MCF 10A (cell line): Measurements from ENCODE around the gene THAP3. TPM values are rescaled to one million over a fixed set of nuclear protein-coding genes. Genes with fewer than 3 reads are reported as not detected.

ENCODE experiments used
- BruUV-seq: library from RNA; stranded (reverse); fragments of 400-500 nt; replicated peaks from 2 replicates; lab custom pipeline; 2021; lab: Mats Ljungman, UMichigan
- CTCF ChIA-PET: fragments of 300-600 bp; sonication (Branson Sonifier 250); formaldehyde crosslinking; extraction: SDS; loops from one replicate; lab custom pipeline; 2021; ENCODE audit warnings: antibody characterized with exemption, inconsistent platforms; lab: Yijun Ruan, JAX
- POLR2A ChIA-PET: fragments of 300-600, 350-650 bp; sonication (Branson Sonifier 250); formaldehyde crosslinking; extraction: SDS; loops from one replicate; lab custom pipeline; 2020; ENCODE audit warnings: antibody characterized with exemption, inconsistent platforms; lab: Yijun Ruan, JAX
- DNase-seq: peaks from one replicate; pipeline ENCODE4 v3.0.0-alpha.2; 2018; ENCODE audit not compliant: unreplicated experiment
- H3K27ac Mint-ChIP-seq: one replicate; pipeline ENCODE4 v1.8.0; 2022; ENCODE audit warnings: mild to moderate bottlenecking, low read depth, mixed read lengths; ENCODE audit not compliant: unreplicated experiment
- H3K27me3 Mint-ChIP-seq: one replicate; pipeline ENCODE4 v1.8.0; 2022; ENCODE audit warnings: mixed read lengths; ENCODE audit not compliant: insufficient read depth, unreplicated experiment
- H3K36me3 Mint-ChIP-seq: one replicate; pipeline ENCODE4 v1.8.0; 2022; ENCODE audit warnings: mild to moderate bottlenecking, moderate library complexity, mixed read lengths; ENCODE audit not compliant: insufficient read depth, unreplicated experiment
- H3K4me1 Mint-ChIP-seq: one replicate; pipeline ENCODE4 v1.8.0; 2022; ENCODE audit warnings: mixed read lengths; ENCODE audit not compliant: insufficient read depth, unreplicated experiment
- H3K4me3 Mint-ChIP-seq: one replicate; pipeline ENCODE4 v1.8.0; 2022; ENCODE audit warnings: mild to moderate bottlenecking, moderate library complexity, mixed read lengths; ENCODE audit not compliant: unreplicated experiment
- H3K9me3 Mint-ChIP-seq: one replicate; pipeline ENCODE4 v1.8.0; 2022; ENCODE audit warnings: mixed read lengths; ENCODE audit not compliant: unreplicated experiment
- CTCF ChIP-seq: fragments of 200-600 bp; IDR thresholded peaks from one replicate; pipeline ENCODE4 v1.8.0; 2022; ENCODE audit warnings: antibody characterized with exemption, mild to moderate bottlenecking; ENCODE audit not compliant: unreplicated experiment
- intact Hi-C: fragments of 100-400 bp; cut with micrococcal nuclease; formaldehyde crosslinking; loops from 2 replicates; pipeline ENCODE4 v1.14.1; 2022
- total RNA-seq: library from RNA; stranded (reverse); gene quantifications from 2 replicates; pipeline ENCODE4 v1.2.3, GENCODE V29; 2022

THAP3 gene
- total RNA-seq, 1 experiment from 2014 or later: 14.7 TPM

GRCh38 chr1:6592865-6593593, 31.6 kb upstream of the THAP3 start:
- H3K36me3 Mint-ChIP-seq: peaks cover 87% of the 10 kb centered on the region
- H3K27me3 Mint-ChIP-seq: no peaks in the 10 kb centered on the region
- H3K4me3 Mint-ChIP-seq: no peak overlapping the region
- intact Hi-C loops: no loop called here
- ChIA-PET POLR2A (interaction anchor here (1.6 kb wide), 1 partner anchor 13 kb away, joined by 4 read pairs; the partner anchor contains the start of gene ZBTB48), CTCF (no interaction called here)
- H3K4me1 Mint-ChIP-seq: peaks cover 4% of the 10 kb centered on the region
- no peak for DNase-seq
- no TSS peak for BruUV-seq
- H3K9me3 Mint-ChIP-seq: no peaks in the 10 kb centered on the region
- no peak overlapping the region for H3K27ac Mint-ChIP-seq
- no peak for TF ChIP-seq CTCF

- Mint-ChIP-seq H3K27me3 (no peaks in the 10 kb centered on the region), H3K4me3 (no peak overlapping the region), H3K9me3 (no peaks in the 10 kb centered on the region), H3K27ac (no peak overlapping the region), H3K4me1 (peaks cover 4% of the 10 kb centered on the region), H3K36me3 (peaks cover 87% of the 10 kb centered on the region)
- TF ChIP-seq CTCF: no peak
- no peak for DNase-seq
- intact Hi-C loops: no loop called here
- CTCF ChIA-PET: interaction anchor here (1.2 kb wide), 1 partner anchor 53 kb away, joined by 4 read pairs; no protein-coding TSS in a partner anchor
- POLR2A ChIA-PET: interaction anchor here (1.6 kb wide), 1 partner anchor 14 kb away, joined by 4 read pairs; the partner anchor contains the start of gene ZBTB48
- BruUV-seq: no TSS peak
Observed at GRCh38 chr1:6593810-6594209, 30.9 kb upstream of the THAP3 start.

- ChIA-PET CTCF (no interaction called here), POLR2A (interaction anchor here (0.6 kb wide), 1 partner anchor 1188 kb away, joined by 3 read pairs; no protein-coding TSS in a partner anchor)
- H3K4me1 Mint-ChIP-seq: peaks cover 14% of the 10 kb centered on the region
- no peak for DNase-seq
- H3K4me3 Mint-ChIP-seq: no peak overlapping the region
- no peak overlapping the region for H3K27ac Mint-ChIP-seq
- no peak for TF ChIP-seq CTCF
- H3K36me3 Mint-ChIP-seq: peaks cover 84% of the 10 kb centered on the region
- intact Hi-C loops: no loop called here
- H3K27me3 Mint-ChIP-seq: no peaks in the 10 kb centered on the region
- H3K9me3 Mint-ChIP-seq: no peaks in the 10 kb centered on the region
- BruUV-seq: no TSS peak
Observed at GRCh38 chr1:6594977-6595740, 29.5 kb upstream of the THAP3 start.

GRCh38 chr1:6596351-6596750, 28.3 kb upstream of the THAP3 start:
- no peak for TF ChIP-seq CTCF
- POLR2A ChIA-PET: no interaction called here
- intact Hi-C loops: no loop called here
- no peak overlapping the region for H3K4me3 Mint-ChIP-seq
- no peak for DNase-seq
- peaks cover 82% of the 10 kb centered on the region for H3K36me3 Mint-ChIP-seq
- peaks cover 17% of the 10 kb centered on the region for H3K4me1 Mint-ChIP-seq
- no peaks in the 10 kb centered on the region for H3K9me3 Mint-ChIP-seq
- CTCF ChIA-PET: interaction anchor here (0.5 kb wide), 1 partner anchor 9 kb away, joined by 3 read pairs; no protein-coding TSS in a partner anchor
- H3K27ac Mint-ChIP-seq: no peak overlapping the region
- no TSS peak for BruUV-seq
- H3K27me3 Mint-ChIP-seq: no peaks in the 10 kb centered on the region
